DND-41 (cell line): ENCODE measurements around the gene CALY.

Source experiments
- EZH2 ChIP-seq: IDR thresholded peaks from 3 replicates; pipeline ENCODE4 v1.6.1; 2012; ENCODE audit warnings: borderline replicate concordance, low read depth, mild to moderate bottlenecking, moderate library complexity, low read length, inconsistent platforms; ENCODE audit not compliant: severe bottlenecking
- TF ChIP-seq, protein P1 (sequence below): IDR thresholded peaks from 2 replicates; pipeline ENCODE4 v1.5.1; 2012; ENCODE audit warnings: borderline replicate concordance, low read length, moderate library complexity, mild to moderate bottlenecking; ENCODE audit not compliant: poor library complexity, severe bottlenecking; ENCODE audit errors: extremely low read depth

DNA sequence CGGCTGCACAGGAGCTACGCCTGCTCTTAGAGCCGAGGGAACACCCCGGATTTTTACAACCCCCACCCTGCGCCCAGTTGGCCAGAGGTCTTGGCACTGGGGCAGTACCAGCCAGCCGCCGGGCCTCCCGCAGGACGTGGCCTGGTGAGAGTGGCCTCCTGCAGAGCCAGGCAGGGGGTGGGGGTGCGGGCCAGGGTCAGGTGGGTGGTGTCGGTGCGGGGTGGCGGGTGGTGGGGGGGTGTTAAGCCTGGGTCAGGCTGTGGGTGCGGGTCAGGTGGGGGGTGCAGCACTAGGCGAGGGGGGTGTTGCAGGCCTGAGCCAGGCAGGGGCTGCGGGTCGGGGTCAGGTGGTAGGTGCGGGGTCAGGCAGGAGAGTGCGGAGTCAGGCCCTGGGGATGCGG lies 35.8 kb upstream of the CALY start:
- TF ChIP-seq, protein P1, sequence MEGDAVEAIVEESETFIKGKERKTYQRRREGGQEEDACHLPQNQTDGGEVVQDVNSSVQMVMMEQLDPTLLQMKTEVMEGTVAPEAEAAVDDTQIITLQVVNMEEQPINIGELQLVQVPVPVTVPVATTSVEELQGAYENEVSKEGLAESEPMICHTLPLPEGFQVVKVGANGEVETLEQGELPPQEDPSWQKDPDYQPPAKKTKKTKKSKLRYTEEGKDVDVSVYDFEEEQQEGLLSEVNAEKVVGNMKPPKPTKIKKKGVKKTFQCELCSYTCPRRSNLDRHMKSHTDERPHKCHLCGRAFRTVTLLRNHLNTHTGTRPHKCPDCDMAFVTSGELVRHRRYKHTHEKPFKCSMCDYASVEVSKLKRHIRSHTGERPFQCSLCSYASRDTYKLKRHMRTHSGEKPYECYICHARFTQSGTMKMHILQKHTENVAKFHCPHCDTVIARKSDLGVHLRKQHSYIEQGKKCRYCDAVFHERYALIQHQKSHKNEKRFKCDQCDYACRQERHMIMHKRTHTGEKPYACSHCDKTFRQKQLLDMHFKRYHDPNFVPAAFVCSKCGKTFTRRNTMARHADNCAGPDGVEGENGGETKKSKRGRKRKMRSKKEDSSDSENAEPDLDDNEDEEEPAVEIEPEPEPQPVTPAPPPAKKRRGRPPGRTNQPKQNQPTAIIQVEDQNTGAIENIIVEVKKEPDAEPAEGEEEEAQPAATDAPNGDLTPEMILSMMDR, result no peak
- TF ChIP-seq EZH2, result no peak
